Sigmoid colon (tissue), 7 donors: ENCODE data around the gene COL4A2. TPM values are rescaled to one million over a fixed set of nuclear protein-coding genes. Genes with fewer than 3 reads are reported as not detected.

ENCODE experiments used
- DNase-seq: peaks from one replicate; pipeline ENCODE4 v3.0.0-alpha.2; 2019
- H3K27ac ChIP-seq, 4 donors: fragments of 200-600 bp; sonication (generic); one replicate each; pipeline ENCODE4 v1.5.1; 2016 to 2019; ENCODE audit warnings: mild to moderate bottlenecking in 1 of 4
- H3K27me3 ChIP-seq, 3 donors: fragments of 200-600 bp; sonication (generic); one replicate each; pipeline ENCODE4 v1.5.1; 2019; ENCODE audit warnings: mild to moderate bottlenecking in 1 of 3
- H3K36me3 ChIP-seq, 4 donors: fragments of 200-600 bp; sonication (generic); one replicate each; pipeline ENCODE4 v1.5.1; 2016 to 2019
- H3K4me1 ChIP-seq, 4 donors: fragments of 200-600 bp; sonication (generic); one replicate each; pipeline ENCODE4 v1.5.1; 2017 to 2019
- H3K4me3 ChIP-seq, 4 donors: fragments of 200-600 bp; sonication (generic); one replicate each; pipeline ENCODE4 v1.5.1; 2017 to 2019; ENCODE audit warnings: mild to moderate bottlenecking in 2 of 4, moderate library complexity in 1 of 4
- H3K9me3 ChIP-seq, 4 donors: fragments of 200-600 bp in 3 of 4; sonication (generic) in 3 of 4; one replicate each; pipeline versions ENCODE4 v1.5.1 to v1.6.1; 2013 to 2019
- EP300 ChIP-seq, 4 donors: sonication (generic); formaldehyde crosslinking; IDR thresholded peaks; one replicate each; pipeline ENCODE4 v1.6.1; 2017; ENCODE audit warnings: antibody characterized with exemption in 4 of 4
- POLR2A ChIP-seq, 2 donors: fragments of 450-650 bp; IDR thresholded peaks; one replicate each; pipeline ENCODE4 v1.6.1; 2016; ENCODE audit warnings: antibody characterized with exemption in 2 of 2, mild to moderate bottlenecking in 2 of 2, moderate library complexity in 2 of 2
- POLR2AphosphoS5 ChIP-seq, 4 donors: sonication (generic); formaldehyde crosslinking; IDR thresholded peaks; one replicate each; pipeline ENCODE4 v1.6.1; 2017; ENCODE audit warnings: antibody characterized with exemption in 4 of 4
- WGBS, 2 donors: extraction: QIAGEN DNeasy Blood & Tissue Kit; methylation state at CpG; one replicate each; pipeline ENCODE4 v1.1.7; 2013; 5-methylcytosine and 5-hydroxymethylcytosine counted together
- intact Hi-C: fragments of 100-400 bp; cut with DNase I; formaldehyde crosslinking; loops from one replicate; pipeline ENCODE4 v1.15.1; 2023
- polyA plus RNA-seq, 3 donors: library from polyadenylated mRNA; stranded (reverse); fragments of 200-250 nt; gene quantifications; one replicate each; pipeline ENCODE4 v1.2.3, GENCODE V29; 2013
- small RNA-seq, 3 donors: library from RNA; depleted of rRNA; stranded (forward); fragments of <200 nt; gene quantifications; one replicate each; pipeline ENCODE3, GENCODE V24; 2016
- total RNA-seq, 4 donors: library from RNA; depleted of rRNA; stranded (reverse); fragments of >200 nt; gene quantifications; one replicate each; pipeline ENCODE4 v1.1.0, GENCODE V29; 2016
- TF ChIP-seq, protein P1 (sequence below), 4 experiments: fragments of 450-650 bp in 3 of 4; fragments of 200-600 bp in 1 of 4; IDR thresholded peaks; one replicate each; pipeline ENCODE4 v1.5.1; 2016 to 2019; ENCODE audit warnings: antibody characterized with exemption in 4 of 4, mild to moderate bottlenecking in 3 of 4, moderate library complexity in 2 of 4
- donor health status: healthy with polysubstance abuse.
- donor health status: Bipolar disorder and iron deficiency.
- donor health status: healthy.

Gene COL4A2
- total and polyA plus RNA-seq, 7 donors = 24.0 to 1,039 (median 306) TPM

DNA sequence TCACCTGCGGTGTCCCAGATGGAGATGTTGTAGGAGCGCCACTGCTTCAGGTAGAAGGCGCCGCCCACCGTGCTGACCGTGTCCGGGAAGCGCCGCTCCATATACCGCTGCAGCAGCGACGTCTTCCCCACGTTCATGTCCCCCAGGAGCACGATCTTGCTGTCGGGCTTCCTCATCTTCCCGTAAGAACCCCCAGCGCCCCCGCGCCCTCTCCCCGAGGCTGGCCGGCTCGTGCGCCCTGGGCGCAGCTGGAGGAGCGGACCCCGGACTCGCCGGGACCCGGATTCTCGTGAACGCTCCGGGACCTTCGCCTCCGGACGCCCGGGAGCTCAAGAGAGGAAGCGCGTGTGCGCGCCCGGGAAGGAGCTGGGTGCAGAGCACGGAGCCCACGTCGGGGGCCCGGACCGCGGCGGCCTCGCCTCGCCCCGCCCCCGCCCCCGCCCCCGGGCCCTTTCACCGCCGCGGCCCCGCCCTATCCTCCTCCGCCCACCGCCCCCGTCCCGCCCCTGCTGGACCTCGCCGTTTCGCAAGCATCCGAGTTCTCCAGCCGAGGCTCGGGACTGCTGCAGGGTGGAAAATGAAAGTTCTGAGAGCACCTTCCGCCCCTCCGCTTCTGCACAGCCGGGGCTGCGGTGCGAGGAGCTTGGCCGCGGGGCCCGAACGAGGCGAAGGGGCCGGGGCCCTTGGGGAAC, 254.4 kb downstream of the COL4A2 start, which contains the start of gene RAB20:
Gene RAB20 (minus strand): TSS at position 379 of the 692 bp plus-strand sequence. CDS start 203 bp downstream, at position 176.
- intact Hi-C loops = loop anchor here (2.0 to 10.0 kb wide), 5 partner anchors 51 to 774 kb away; partner anchors contain the start of gene IRS2
- peaks cover 0 to 44% (median 25%) of the 10 kb centered on the region in 4 donors for H3K4me1 ChIP-seq
- WGBS, 2 donors = 1 to 2% methylated on average over 79 of the region's 79 CpGs

DNA sequence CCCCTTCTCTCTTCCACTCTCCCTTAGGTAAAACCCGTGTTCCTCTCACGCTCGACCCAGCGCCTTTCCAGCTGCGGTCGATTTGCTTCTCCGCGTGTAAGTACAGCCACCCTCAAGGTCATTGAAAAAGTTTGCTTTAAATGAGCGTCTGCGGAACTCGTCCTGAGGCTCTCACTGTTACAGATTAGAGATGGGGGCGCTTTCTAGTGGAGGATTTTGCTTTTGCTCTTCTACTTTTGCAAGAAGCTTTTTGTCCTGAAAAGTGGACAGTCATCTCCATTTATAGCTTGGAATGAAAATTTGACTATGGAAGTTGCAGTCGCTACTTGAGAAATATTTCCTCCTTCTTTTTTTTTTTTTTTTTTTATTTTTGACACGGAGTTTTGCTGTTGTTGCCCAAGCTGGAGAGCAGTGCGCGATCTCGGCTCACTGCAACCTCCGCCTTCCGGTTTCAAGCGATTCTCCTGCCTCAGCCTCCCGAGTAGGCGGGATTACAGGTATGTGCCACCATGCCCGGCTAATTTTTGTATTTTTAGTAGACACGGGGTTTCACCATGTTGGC, 255.0 kb downstream of the COL4A2 start:
- WGBS, 2 donors = 2 to 14% methylated on average over 24 of the region's 24 CpGs
- H3K4me3 ChIP-seq = peak overlapping the region; percentile 57 to 89 (median 76)
- peaks cover 0 to 44% (median 25%) of the 10 kb centered on the region in 4 donors for H3K4me1 ChIP-seq

More for the DNA sequence above, 254.4 kb downstream of the COL4A2 start, which contains the start of gene RAB20:
- no peaks in the 10 kb centered on the region for H3K9me3 ChIP-seq
- TF ChIP-seq POLR2A (IDR thresholded peaks at IDR 0.05) (peak; percentile 42 to 43), POLR2AphosphoS5 (IDR thresholded peaks at IDR 0.05) (peak; percentile 71 to 94 (median 88))
- TF ChIP-seq, protein P1, sequence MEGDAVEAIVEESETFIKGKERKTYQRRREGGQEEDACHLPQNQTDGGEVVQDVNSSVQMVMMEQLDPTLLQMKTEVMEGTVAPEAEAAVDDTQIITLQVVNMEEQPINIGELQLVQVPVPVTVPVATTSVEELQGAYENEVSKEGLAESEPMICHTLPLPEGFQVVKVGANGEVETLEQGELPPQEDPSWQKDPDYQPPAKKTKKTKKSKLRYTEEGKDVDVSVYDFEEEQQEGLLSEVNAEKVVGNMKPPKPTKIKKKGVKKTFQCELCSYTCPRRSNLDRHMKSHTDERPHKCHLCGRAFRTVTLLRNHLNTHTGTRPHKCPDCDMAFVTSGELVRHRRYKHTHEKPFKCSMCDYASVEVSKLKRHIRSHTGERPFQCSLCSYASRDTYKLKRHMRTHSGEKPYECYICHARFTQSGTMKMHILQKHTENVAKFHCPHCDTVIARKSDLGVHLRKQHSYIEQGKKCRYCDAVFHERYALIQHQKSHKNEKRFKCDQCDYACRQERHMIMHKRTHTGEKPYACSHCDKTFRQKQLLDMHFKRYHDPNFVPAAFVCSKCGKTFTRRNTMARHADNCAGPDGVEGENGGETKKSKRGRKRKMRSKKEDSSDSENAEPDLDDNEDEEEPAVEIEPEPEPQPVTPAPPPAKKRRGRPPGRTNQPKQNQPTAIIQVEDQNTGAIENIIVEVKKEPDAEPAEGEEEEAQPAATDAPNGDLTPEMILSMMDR (IDR thresholded peaks at IDR 0.05) = no peak
- no peaks in the 10 kb centered on the region for H3K36me3 ChIP-seq
- DNase-seq = peak; percentile 95
- peak within 1 kb of the TSS; percentile 57 to 89 (median 76) for H3K4me3 ChIP-seq
- H3K27ac ChIP-seq = peak within 1 kb of the TSS; percentile 92 to 93 (median 92)
- no peaks in the 10 kb centered on the region for H3K27me3 ChIP-seq

More for the DNA sequence above, 255.0 kb downstream of the COL4A2 start:
- H3K9me3 ChIP-seq = no peaks in the 10 kb centered on the region
- H3K27me3 ChIP-seq = no peaks in the 10 kb centered on the region
- TF ChIP-seq EP300 (IDR thresholded peaks at IDR 0.05) (no peak), POLR2A (IDR thresholded peaks at IDR 0.05) (peak in 1 of 2 donors; percentile 3)
- TF ChIP-seq, protein P1 (IDR thresholded peaks at IDR 0.05) = no peak
- DNase-seq = no peak
- peak overlapping the region; percentile 92 to 93 (median 92) for H3K27ac ChIP-seq
- no peaks in the 10 kb centered on the region for H3K36me3 ChIP-seq
- intact Hi-C loops = loop anchor here (5.0 to 10.0 kb wide), 4 partner anchors 50 to 775 kb away; partner anchors contain the start of gene IRS2

Small RNAs within 50 kb of the gene (small RNA-seq; reads per million reads assigned to genes)
- gene MIR8073 = 0 reads per million in 3 donors

Other genes starting within 250 kb of the COL4A2 start
- gene COL4A1, start 127 bp upstream of the COL4A2 start, total RNA-seq = 100 to 1,000 TPM; 235 to 598 (median 350) TPM
- 10 to 100 TPM in 2 of 3 donors, 1 to 10 TPM in 1; 9.2 to 60.5 (median 10.8) TPM for gene COL4A1, start 127 bp upstream of the COL4A2 start, polyA plus RNA-seq